ENCODE measurements around the gene BAIAP2L1.

DNA sequence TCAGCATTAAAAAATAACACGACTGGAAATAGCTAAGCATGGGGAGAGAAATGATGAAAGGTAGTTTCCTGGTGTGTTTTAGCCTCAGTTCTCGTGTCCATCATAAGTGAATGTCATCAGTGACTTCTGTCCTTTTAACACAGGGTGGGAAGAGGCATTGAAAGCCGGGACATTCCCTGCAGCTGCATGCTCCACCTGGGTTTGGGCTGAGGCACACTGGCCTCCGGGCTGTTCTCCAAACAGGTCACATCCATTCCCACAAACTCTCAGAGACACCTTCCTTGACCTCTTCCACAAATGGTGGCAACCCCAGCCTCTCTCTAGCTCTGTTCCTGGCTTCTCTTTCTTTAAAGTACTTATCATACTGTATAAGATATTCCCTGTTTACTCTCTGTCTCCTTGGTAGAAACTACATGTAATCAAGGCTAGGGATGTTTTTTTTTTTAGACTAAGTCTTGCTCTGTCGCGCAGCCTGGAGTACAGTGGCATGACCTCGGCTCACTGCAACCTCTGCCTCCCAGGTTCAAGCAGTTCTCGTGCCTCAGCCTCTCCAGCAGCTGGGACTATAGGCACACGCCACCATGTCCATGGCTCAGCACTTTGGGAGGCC lies 22.6 kb downstream of the BAIAP2L1 start:
- no peak for TF ChIP-seq POLR2A (IDR thresholded peaks at IDR 0.05; ENCODE audit: low read depth, low read length)
- no peak for TF ChIP-seq POLR2AphosphoS5 (IDR thresholded peaks at IDR 0.05; ENCODE audit: low read depth, low read length)
- TF ChIP-seq TAF1 (IDR thresholded peaks at IDR 0.05; ENCODE audit: borderline replicate concordance, low read depth, low read length), result no peak
